Fibroblast of lung (primary cell): ENCODE measurements around the gene BAD.

Source experiments
- CTCF ChIP-seq, 2 donors: IDR thresholded peaks in 1 of 2; conservative IDR thresholded peaks in 1 of 2; 1 replicate in 1 of 2; 2 replicates in 1 of 2; pipeline ENCODE4 v1.5.1; 2011 to 2012; ENCODE audit warnings: low read length in 2 of 2, control low read depth in 1 of 2, inconsistent platforms in 1 of 2, low read depth in 1 of 2, mild to moderate bottlenecking in 1 of 2
- EZH2 ChIP-seq: IDR thresholded peaks from 2 replicates; pipeline ENCODE4 v1.5.1; 2012; ENCODE audit warnings: low read length, control low read depth, mild to moderate bottlenecking; ENCODE audit errors: missing control alignments

- TF ChIP-seq CTCF (conservative IDR thresholded peaks at IDR 0.05 in 1 of 2, IDR thresholded peaks at IDR 0.05 in 1 of 2; ENCODE audit: low read depth in 1 of 2, low read length in 2 of 2) (no peak), EZH2 (no peak)
Measured at GRCh38 chr11:64264371-64264852, 20.1 kb downstream of the BAD start.
